Measurements from ENCODE around the gene RGPD5.
"Not testable (repeated sequence)": the region's sequence is repeated elsewhere in the genome, so short reads cannot be mapped to it uniquely, and the experiment has no call there.

Gene RGPD5

GRCh38 chr2:109893736-109894135, 99.6 kb downstream of the RGPD5 start:
- DNase-seq (ENCODE audit: low read depth) = not testable (repeated sequence)

- DNase-seq (ENCODE audit: low read depth) = not testable (repeated sequence)
These were observed 100.0 kb downstream of the RGPD5 start for GRCh38 chr2:109894141-109894540.

- not testable (repeated sequence) for DNase-seq (ENCODE audit: low read depth)
These were observed 101.2 kb downstream of the RGPD5 start for GRCh38 chr2:109895090-109895869.

- DNase-seq (ENCODE audit: low read depth) = not testable (repeated sequence)
These were observed 102.1 kb downstream of the RGPD5 start for GRCh38 chr2:109896212-109896611.

- not testable (repeated sequence) for DNase-seq (ENCODE audit: low read depth)
These were observed 103.8 kb downstream of the RGPD5 start for GRCh38 chr2:109897769-109898461.

GRCh38 chr2:109898462-109899336, 104.6 kb downstream of the RGPD5 start, which contains the start of gene LIMS3:
LIMS3 (plus strand) TSS chr2:109898688; CDS start chr2:109898729, 41 bp downstream.
- not testable (repeated sequence) for DNase-seq (ENCODE audit: low read depth)

GRCh38 chr2:109905796-109906195, 111.7 kb downstream of the RGPD5 start:
- DNase-seq (ENCODE audit: low read depth) = not testable (repeated sequence)
